NCI-H1105 treated with DMSO at 0.1 percent for 48 hours (cell line): ENCODE measurements around the gene DET1.
A peak's percentile ranks its signal among the peaks of the same experiment; 100 is the strongest.
"Not testable (repeated sequence)": the region's sequence is repeated elsewhere in the genome, so short reads cannot be mapped to it uniquely, and the experiment has no call there.

Source experiments
- DNase-seq: peaks from one replicate; lab custom pipeline; 2025; lab: John Stamatoyannopoulos, UW

Gene DET1

GRCh38 chr15:88546248-88547129 lies at the start of gene DET1:
DET1 (minus strand) TSS chr15:88546681; CDS start chr15:88531705, 14,976 bp downstream.
- DNase-seq, result peak; percentile 96

- DNase-seq, result no peak
Observed at GRCh38 chr15:88591384-88591783, 44.9 kb upstream of the DET1 start.

GRCh38 chr15:88590759-88591158 lies 44.3 kb upstream of the DET1 start:
- DNase-seq, result no peak

GRCh38 chr15:88586401-88587162 lies 40.1 kb upstream of the DET1 start:
- no peak for DNase-seq

- no peak for DNase-seq
Observed at GRCh38 chr15:88580532-88580931, 34.1 kb upstream of the DET1 start.

- DNase-seq, result no peak
Observed at GRCh38 chr15:88579322-88579721, 32.8 kb upstream of the DET1 start.

- peak; percentile 21 for DNase-seq
Observed at GRCh38 chr15:88574655-88575054, 28.2 kb upstream of the DET1 start.

GRCh38 chr15:88574077-88574476 lies 27.6 kb upstream of the DET1 start:
- DNase-seq, result no peak

GRCh38 chr15:88571852-88572259 lies 25.4 kb upstream of the DET1 start:
- no peak for DNase-seq

GRCh38 chr15:88571153-88571851 lies 24.8 kb upstream of the DET1 start:
- DNase-seq, result no peak

- DNase-seq, result no peak
Observed at GRCh38 chr15:88568589-88568988, 22.1 kb upstream of the DET1 start.

- DNase-seq, result no peak
Observed at GRCh38 chr15:88564741-88565140, 18.3 kb upstream of the DET1 start.

GRCh38 chr15:88563638-88564037 lies 17.2 kb upstream of the DET1 start:
- no peak for DNase-seq

GRCh38 chr15:88559565-88559964 lies 13.1 kb upstream of the DET1 start:
- DNase-seq, result not testable (repeated sequence)

- not testable (repeated sequence) for DNase-seq
Observed at GRCh38 chr15:88558026-88558425, 11.5 kb upstream of the DET1 start.

GRCh38 chr15:88548009-88548408 lies 1.5 kb upstream of the DET1 start:
- not testable (repeated sequence) for DNase-seq

- not testable (repeated sequence) for DNase-seq
Observed at GRCh38 chr15:88545578-88546247, 768 bp downstream of the DET1 start.

GRCh38 chr15:88543065-88543776 lies 3.3 kb downstream of the DET1 start:
- no peak for DNase-seq

- DNase-seq, result no peak
Observed at GRCh38 chr15:88542342-88542733, 4.1 kb downstream of the DET1 start.

GRCh38 chr15:88541709-88542341 lies 4.7 kb downstream of the DET1 start:
- DNase-seq, result no peak

GRCh38 chr15:88541111-88541510 lies 5.4 kb downstream of the DET1 start:
- not testable (repeated sequence) for DNase-seq
